NCI-H226 (cell line): ENCODE measurements around the gene ZBTB9.

ENCODE experiments used
- DNase-seq: peaks from one replicate; pipeline ENCODE4 v3.0.0-alpha.2; 2015

ZBTB9 gene

GRCh38 chr6:33433544-33434191 is 20.7 kb upstream of the ZBTB9 start:
- no peak for DNase-seq

- DNase-seq = no peak
These were observed 19.4 kb upstream of the ZBTB9 start for GRCh38 chr6:33434961-33435360.

- DNase-seq = no peak
These were observed 16.7 kb upstream of the ZBTB9 start for GRCh38 chr6:33437666-33438065.

GRCh38 chr6:33438978-33439594 is 15.3 kb upstream of the ZBTB9 start:
- DNase-seq = no peak

- DNase-seq = no peak
These were observed 14.3 kb upstream of the ZBTB9 start for GRCh38 chr6:33439956-33440648.

- DNase-seq = no peak
These were observed 13.6 kb upstream of the ZBTB9 start for GRCh38 chr6:33440649-33441309.

GRCh38 chr6:33441457-33441856 is 12.9 kb upstream of the ZBTB9 start:
- no peak for DNase-seq

- DNase-seq = no peak
These were observed 12.1 kb upstream of the ZBTB9 start for GRCh38 chr6:33442283-33442682.

- DNase-seq = no peak
These were observed 11.4 kb upstream of the ZBTB9 start for GRCh38 chr6:33443025-33443424.

- no peak for DNase-seq
These were observed 10.5 kb upstream of the ZBTB9 start for GRCh38 chr6:33443619-33444504.

GRCh38 chr6:33445119-33445603 is 9.2 kb upstream of the ZBTB9 start:
- DNase-seq = no peak

- no peak for DNase-seq
These were observed 8.0 kb upstream of the ZBTB9 start for GRCh38 chr6:33446356-33446755.

- no peak for DNase-seq
These were observed 3.9 kb upstream of the ZBTB9 start for GRCh38 chr6:33450434-33450833.

- DNase-seq = no peak
These were observed 2.8 kb upstream of the ZBTB9 start for GRCh38 chr6:33451606-33452005.

GRCh38 chr6:33452496-33452895 is 1.9 kb upstream of the ZBTB9 start:
- no peak for DNase-seq

- no peak for DNase-seq
These were observed 875 bp upstream of the ZBTB9 start for GRCh38 chr6:33453393-33454008.

GRCh38 chr6:33455051-33455450 is 675 bp downstream of the ZBTB9 start:
- no peak for DNase-seq

- DNase-seq = no peak
These were observed 1.8 kb downstream of the ZBTB9 start for GRCh38 chr6:33456156-33456555.

- DNase-seq = no peak
These were observed 4.3 kb downstream of the ZBTB9 start for GRCh38 chr6:33458676-33459075.

GRCh38 chr6:33459226-33459625 is 4.8 kb downstream of the ZBTB9 start:
- no peak for DNase-seq

- DNase-seq = no peak
These were observed 11.8 kb downstream of the ZBTB9 start for GRCh38 chr6:33466075-33466735.

GRCh38 chr6:33467091-33467490 is 12.7 kb downstream of the ZBTB9 start:
- no peak for DNase-seq
